T-cell (primary cell): ENCODE measurements around the gene DDA1. TPM values are rescaled to one million over a fixed set of nuclear protein-coding genes. Genes with fewer than 3 reads are reported as not detected.

Experiments used
- ATAC-seq, 4 experiments: fragments of 200-7000 bp in 3 of 4; fragments of 150-1000 bp in 1 of 4; cut with Tn5 transposase; replicated peaks in 1 of 4; 1 replicate in 3 of 4; 2 replicates in 1 of 4; pipeline ENCODE4 v1.10.0; 2021; ENCODE audit warnings: moderate library complexity in 3 of 4, mild to moderate bottlenecking in 2 of 4, moderate number of reproducible peaks in 1 of 4
- CTCF ChIA-PET, 2 donors: fragments of 300-600 bp; sonication (Branson Sonifier 250); formaldehyde crosslinking; loops; one replicate each; lab custom pipeline; 2022; ENCODE audit warnings: antibody characterized with exemption in 2 of 2; lab: Charles Lee
- POLR2A ChIA-PET, 2 donors: fragments of 300-600 bp; sonication (Branson Sonifier 250); formaldehyde crosslinking; loops; one replicate each; lab custom pipeline; 2022; ENCODE audit warnings: antibody characterized with exemption in 2 of 2; lab: Charles Lee
- DNase-seq, 35 experiments: peaks; one replicate each; pipeline versions ENCODE4 v3.0.0 to v3.0.0-alpha.2; 2013 to 2023
- H3K27ac ChIP-seq: one replicate; pipeline ENCODE4 v1.5.1; 2013; ENCODE audit warnings: low read length
- H3K27me3 ChIP-seq, 2 experiments: replicated peaks in 1 of 2; 1 replicate in 1 of 2; 2 replicates in 1 of 2; pipeline versions ENCODE4 v1.6.1 to v1.7.0; 2013; ENCODE audit warnings: low read length in 1 of 2, mixed read lengths in 1 of 2; ENCODE audit not compliant: control insufficient read depth in 2 of 2, insufficient read depth in 2 of 2; ENCODE audit errors: extremely low read depth in 1 of 2
- H3K36me3 ChIP-seq, 2 donors: 1 replicate in 1 of 2; 2 replicates in 1 of 2; pipeline versions ENCODE4 v1.6.1 to v1.7.0; 2013; ENCODE audit warnings: low read length in 1 of 2; ENCODE audit not compliant: control insufficient read depth in 2 of 2, insufficient read depth in 1 of 2; ENCODE audit errors: extremely low read depth in 1 of 2
- H3K4me1 ChIP-seq, 2 experiments: 1 replicate in 1 of 2; 2 replicates in 1 of 2; pipeline versions ENCODE4 v1.6.1 to v1.7.0; 2013; ENCODE audit warnings: low read length in 2 of 2, mixed read lengths in 1 of 2; ENCODE audit not compliant: insufficient read depth in 2 of 2, control insufficient read depth in 1 of 2; ENCODE audit errors: extremely low read depth in 1 of 2
- H3K4me3 ChIP-seq, 2 donors: 1 replicate in 1 of 2; 2 replicates in 1 of 2; pipeline versions ENCODE4 v1.5.1 to v1.7.0; 2013; ENCODE audit warnings: mild to moderate bottlenecking in 2 of 2, low read length in 1 of 2, moderate library complexity in 1 of 2; ENCODE audit not compliant: control insufficient read depth in 1 of 2; ENCODE audit errors: extremely low read depth in 1 of 2
- H3K9me3 ChIP-seq: 2 replicates; pipeline ENCODE4 v1.7.0; 2013
- H3K27ac Mint-ChIP-seq, 2 donors: one replicate each; pipeline ENCODE4 v1.8.0; 2020 to 2021; ENCODE audit warnings: mild to moderate bottlenecking in 2 of 2, mixed read lengths in 2 of 2
- H3K27me3 Mint-ChIP-seq, 2 donors: one replicate each; pipeline ENCODE4 v1.8.0; 2021 to 2022; ENCODE audit warnings: mixed read lengths in 2 of 2
- H3K36me3 Mint-ChIP-seq: one replicate; pipeline ENCODE4 v1.8.0; 2021; ENCODE audit warnings: mixed read lengths
- H3K4me1 Mint-ChIP-seq, 3 donors: one replicate each; pipeline ENCODE4 v1.8.0; 2020 to 2022; ENCODE audit warnings: mixed read lengths in 3 of 3, mild to moderate bottlenecking in 1 of 3
- H3K4me3 Mint-ChIP-seq, 3 donors: one replicate each; pipeline ENCODE4 v1.8.0; 2020 to 2022; ENCODE audit warnings: mild to moderate bottlenecking in 3 of 3, mixed read lengths in 3 of 3, moderate library complexity in 3 of 3
- H3K9me3 Mint-ChIP-seq, 3 donors: one replicate each; pipeline ENCODE4 v1.8.0; 2020 to 2022; ENCODE audit warnings: mixed read lengths in 3 of 3
- WGBS: methylation state at CpG from one replicate; pipeline ENCODE4 v1.1.5; 2013; ENCODE audit warnings: missing lambda C conversion rate; ENCODE audit not compliant: insufficient coverage; 5-methylcytosine and 5-hydroxymethylcytosine counted together
- total RNA-seq, 35 experiments: library from RNA in 6 of 35; stranded (reverse) in 6 of 35; fragments of 120-200 nt in 1 of 35; gene quantifications; one replicate each; pipeline versions ENCODE4 v1.2.1 to v1.2.4 and lab custom pipeline; 2013 to 2026

The DDA1 gene
- total RNA-seq (10 to 100 TPM; 37.3 to 51.7 (median 42.0) TPM), total RNA-seq (lab: John Stamatoyannopoulos, UW) (31.9 to 60.0 (median 44.3) reads per million in 29 experiments)
- total RNA-seq (2013) = 19.5 TPM

DNA sequence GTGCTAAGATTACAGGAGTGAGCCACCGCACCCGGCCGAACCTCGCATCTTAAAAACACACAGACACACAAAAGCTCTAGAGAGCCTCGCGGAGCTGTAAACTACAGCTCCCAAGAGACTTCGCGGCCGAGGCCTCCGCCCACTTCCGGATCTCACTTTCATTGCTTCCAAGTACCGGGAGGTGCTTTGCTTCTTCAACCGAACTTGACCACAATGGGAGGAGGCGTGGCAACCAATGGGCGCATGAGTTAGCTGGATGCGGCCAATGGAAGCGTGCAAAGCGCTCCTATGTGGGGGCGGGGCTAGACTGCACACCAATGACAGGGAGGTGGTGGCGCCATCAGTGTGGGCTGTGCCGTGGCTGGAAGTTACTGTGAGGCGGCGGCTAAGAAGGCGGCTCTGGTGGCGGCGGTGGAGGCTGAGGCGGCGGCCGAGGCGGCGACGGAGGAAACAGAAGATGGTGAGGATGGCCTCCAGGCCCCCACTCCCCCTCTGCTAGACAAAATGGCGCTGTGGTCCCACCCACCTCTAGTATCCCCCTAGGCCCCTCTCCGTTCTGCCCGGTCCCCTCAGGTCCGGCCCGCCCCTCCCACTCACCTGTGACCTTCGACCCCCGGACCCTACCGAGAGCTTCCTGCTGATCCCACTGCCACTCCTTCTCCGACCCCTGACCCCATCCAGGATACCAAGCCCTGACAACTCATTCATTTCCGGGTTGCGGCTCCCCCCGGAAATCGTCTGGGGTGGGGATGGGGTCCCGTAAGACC, at the start of gene DDA1:
Gene DDA1 (plus strand): TSS at position 366 of the 767 bp plus-strand sequence. CDS start 92 bp downstream, at position 458.
- Mint-ChIP-seq H3K27me3 (no peaks in the 10 kb centered on the region), H3K27ac (peak within 1 kb of the TSS; percentile 91 to 94), H3K9me3 (no peaks in the 10 kb centered on the region), H3K4me3 (peak within 1 kb of the TSS; percentile 93 to 98 (median 96)), H3K4me1 (peaks cover 41 to 51% (median 51%) of the 10 kb centered on the region in 3 donors), H3K36me3 (peaks cover 4% of the 10 kb centered on the region)
- WGBS = 0% methylated on average over 29 of the region's 46 CpGs
- peak within 1 kb of the TSS; percentile 62 to 75 for H3K4me3 ChIP-seq
- no peaks in the 10 kb centered on the region for H3K9me3 ChIP-seq
- H3K27me3 ChIP-seq = no peaks in the 10 kb centered on the region
- ChIA-PET POLR2A (interaction anchor here (0.5 to 1.2 kb wide), 9 partner anchors 19 to 747 kb away, joined by 3 to 8 read pairs (median 3); partner anchors contain the start of genes BABAM1 (in 2 of the 2) and MVB12A (in 1 of the 2)), CTCF (interaction anchor here in 1 of 2 donors (0.6 to 1.6 kb wide), 11 partner anchors 9 to 647 kb away, joined by 3 to 20 read pairs (median 5); partner anchors contain the start of genes BABAM1, BST2 and MVB12A)
- DNase-seq (peak; percentile 92 to 100 (median 99)), ATAC-seq (peak; percentile 84 to 87 (median 86))
- H3K36me3 ChIP-seq = peaks cover 6 to 21% of the 10 kb centered on the region in 2 donors
- peaks cover 6 to 60% of the 10 kb centered on the region in 2 experiments for H3K4me1 ChIP-seq
- peak within 1 kb of the TSS; percentile 52 for H3K27ac ChIP-seq

- CTCF ChIA-PET = interaction anchor here (0.6 to 1.2 kb wide), 2 partner anchors 125 to 129 kb away, joined by 3 read pairs; no protein-coding TSS in a partner anchor
- Mint-ChIP-seq H3K4me1 (peaks cover 11 to 12% (median 12%) of the 10 kb centered on the region in 3 donors), H3K27me3 (no peaks in the 10 kb centered on the region), H3K9me3 (no peaks in the 10 kb centered on the region), H3K36me3 (no peaks in the 10 kb centered on the region), H3K4me3 (no peak overlapping the region), H3K27ac (no peak overlapping the region)
- Histone ChIP-seq H3K36me3 (no peaks in the 10 kb centered on the region), H3K27me3 (peaks cover 0 to 8% of the 10 kb centered on the region in 2 experiments), H3K4me1 (peaks cover 4 to 13% of the 10 kb centered on the region in 2 experiments), H3K9me3 (no peaks in the 10 kb centered on the region), H3K27ac (no peak overlapping the region), H3K4me3 (no peak overlapping the region)
- WGBS = no CpG with 5 or more reads among the region's 1 CpG
- no peak for ATAC-seq
- DNase-seq = no peak
- POLR2A ChIA-PET = no interaction called here
Measured at GRCh38 chr19:17259934-17260333, 49.4 kb upstream of the DDA1 start.

GRCh38 chr19:17260842-17261325, 48.5 kb upstream of the DDA1 start:
- H3K9me3 Mint-ChIP-seq = no peaks in the 10 kb centered on the region
- H3K36me3 Mint-ChIP-seq = no peaks in the 10 kb centered on the region
- Histone ChIP-seq H3K27me3 (peaks cover 0 to 4% of the 10 kb centered on the region in 2 experiments), H3K9me3 (no peaks in the 10 kb centered on the region), H3K27ac (no peak overlapping the region), H3K36me3 (no peaks in the 10 kb centered on the region), H3K4me3 (no peak overlapping the region), H3K4me1 (peaks cover 8 to 15% of the 10 kb centered on the region in 2 experiments)
- peaks cover 13% of the 10 kb centered on the region in 3 donors for H3K4me1 Mint-ChIP-seq
- POLR2A ChIA-PET = no interaction called here
- CTCF ChIA-PET = interaction anchor here (0.6 to 1.2 kb wide), 5 partner anchors 29 to 750 kb away, joined by 3 to 5 read pairs (median 4); no protein-coding TSS in a partner anchor
- ATAC-seq (peak; percentile 98 to 100 (median 99)), DNase-seq (peak; percentile 74 to 94 (median 86))
- no peak overlapping the region for H3K27ac Mint-ChIP-seq
- no peak overlapping the region for H3K4me3 Mint-ChIP-seq
- no peaks in the 10 kb centered on the region for H3K27me3 Mint-ChIP-seq
- WGBS = 11% methylated on average over 14 of the region's 15 CpGs

DNA sequence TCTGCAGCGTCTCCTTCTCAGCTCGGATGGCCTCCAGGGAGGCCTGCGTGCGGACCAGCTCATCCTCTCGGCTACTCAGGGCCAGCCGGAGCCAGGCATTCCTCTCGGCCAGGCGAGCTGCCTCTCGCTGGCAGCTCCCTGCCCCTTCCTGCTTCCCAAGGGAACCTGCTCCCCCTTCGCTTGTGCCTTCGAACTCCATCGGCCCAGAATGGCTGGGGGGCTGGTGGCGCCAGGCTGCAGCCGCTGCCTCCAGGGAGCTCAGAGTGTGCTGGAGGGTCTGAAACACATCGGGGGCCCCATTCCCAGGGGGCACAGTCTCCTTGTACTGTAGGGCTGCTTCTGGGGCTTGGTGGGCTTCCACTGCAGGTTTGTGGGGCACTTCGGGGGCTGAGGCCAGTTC, 46.8 kb upstream of the DDA1 start:
- H3K9me3 ChIP-seq = no peaks in the 10 kb centered on the region
- no peak overlapping the region for H3K27ac ChIP-seq
- DNase-seq (no peak), ATAC-seq (no peak)
- POLR2A ChIA-PET = no interaction called here
- no peak overlapping the region for H3K4me3 ChIP-seq
- no peaks in the 10 kb centered on the region for H3K9me3 Mint-ChIP-seq
- peaks cover 0 to 4% of the 10 kb centered on the region in 2 experiments for H3K27me3 ChIP-seq
- H3K36me3 Mint-ChIP-seq = no peaks in the 10 kb centered on the region
- no peak overlapping the region for H3K4me3 Mint-ChIP-seq
- H3K36me3 ChIP-seq = no peaks in the 10 kb centered on the region
- H3K27ac Mint-ChIP-seq = no peak overlapping the region
- peaks cover 22 to 23% (median 22%) of the 10 kb centered on the region in 3 donors for H3K4me1 Mint-ChIP-seq
- peaks cover 8 to 25% of the 10 kb centered on the region in 2 experiments for H3K4me1 ChIP-seq
- CTCF ChIA-PET = no interaction called here
- H3K27me3 Mint-ChIP-seq = no peaks in the 10 kb centered on the region
- 94% methylated on average over 15 of the region's 16 CpGs for WGBS

- H3K27ac Mint-ChIP-seq = peak overlapping the region; percentile 79 to 90
- CTCF ChIA-PET = no interaction called here
- POLR2A ChIA-PET = interaction anchor here in 1 of 2 donors (0.5 kb wide), 1 partner anchor 46 kb away, joined by 3 read pairs; no protein-coding TSS in a partner anchor
Measured at GRCh38 chr19:17263712-17264640, 45.4 kb upstream of the DDA1 start.

More at GRCh38 chr19:17263712-17264640, 45.4 kb upstream of the DDA1 start:
- Histone ChIP-seq H3K9me3 (no peaks in the 10 kb centered on the region), H3K36me3 (peaks cover 0 to 5% of the 10 kb centered on the region in 2 donors), H3K27me3 (peaks cover 0 to 4% of the 10 kb centered on the region in 2 experiments), H3K4me1 (peaks cover 15 to 38% of the 10 kb centered on the region in 2 experiments), H3K4me3 (no peak overlapping the region), H3K27ac (no peak overlapping the region)
- Mint-ChIP-seq H3K4me1 (peaks cover 28 to 32% (median 29%) of the 10 kb centered on the region in 3 donors), H3K36me3 (no peaks in the 10 kb centered on the region), H3K9me3 (no peaks in the 10 kb centered on the region), H3K4me3 (no peak overlapping the region), H3K27me3 (no peaks in the 10 kb centered on the region)
- 85% methylated on average over 14 of the region's 23 CpGs for WGBS
- ATAC-seq = no peak
- DNase-seq = no peak
